22Rv1 (cell line): ENCODE measurements around the gene OR6J1.

Source experiments
- H3K27ac ChIP-seq: fragments of 450-650 bp; 2 replicates; pipeline ENCODE4 v1.5.1; 2017
- CTCF ChIP-seq: fragments of 450-650 bp; IDR thresholded peaks from 2 replicates; pipeline ENCODE4 v1.5.1; 2017; ENCODE audit warnings: mild to moderate bottlenecking
- ZFX ChIP-seq: fragments of 450-650 bp; IDR thresholded peaks from 2 replicates; pipeline ENCODE4 v1.6.1; 2017; ENCODE audit warnings: antibody characterized with exemption, borderline replicate concordance

OR6J1 gene

GRCh38 chr14:22601996-22602395 is 42.2 kb downstream of the OR6J1 start:
- TF ChIP-seq CTCF (no peak), ZFX (no peak)
- H3K27ac ChIP-seq: no peak overlapping the region

- H3K27ac ChIP-seq: no peak overlapping the region
- TF ChIP-seq CTCF (no peak), ZFX (no peak)
Observed at GRCh38 chr14:22601456-22601855, 42.7 kb downstream of the OR6J1 start.

GRCh38 chr14:22600027-22600426 is 44.1 kb downstream of the OR6J1 start:
- no peak for TF ChIP-seq CTCF
- no peak for TF ChIP-seq ZFX
- H3K27ac ChIP-seq: no peak overlapping the region

- TF ChIP-seq CTCF: no peak
- TF ChIP-seq ZFX: no peak
- H3K27ac ChIP-seq: peak overlapping the region; percentile 68
Observed at GRCh38 chr14:22599349-22599748, 44.8 kb downstream of the OR6J1 start.

GRCh38 chr14:22598896-22599244 is 45.3 kb downstream of the OR6J1 start:
- TF ChIP-seq ZFX (no peak), CTCF (peak; percentile 36)
- peak overlapping the region; percentile 68 for H3K27ac ChIP-seq

- H3K27ac ChIP-seq: peak within 1 kb of the TSS; percentile 68
- TF ChIP-seq CTCF (no peak), ZFX (no peak)
Observed at GRCh38 chr14:22598099-22598895, 45.9 kb downstream of the OR6J1 start, which contains the start of gene ABHD4. TSS of gene ABHD4 (plus strand) at chr14:22598300. CDS start at chr14:22598307, 7 bp downstream.

GRCh38 chr14:22597771-22598098 is 46.4 kb downstream of the OR6J1 start:
- TF ChIP-seq ZFX (no peak), CTCF (no peak)
- peak overlapping the region; percentile 68 for H3K27ac ChIP-seq
